Measurements from ENCODE around the gene TMOD4.

TMOD4 gene

DNA sequence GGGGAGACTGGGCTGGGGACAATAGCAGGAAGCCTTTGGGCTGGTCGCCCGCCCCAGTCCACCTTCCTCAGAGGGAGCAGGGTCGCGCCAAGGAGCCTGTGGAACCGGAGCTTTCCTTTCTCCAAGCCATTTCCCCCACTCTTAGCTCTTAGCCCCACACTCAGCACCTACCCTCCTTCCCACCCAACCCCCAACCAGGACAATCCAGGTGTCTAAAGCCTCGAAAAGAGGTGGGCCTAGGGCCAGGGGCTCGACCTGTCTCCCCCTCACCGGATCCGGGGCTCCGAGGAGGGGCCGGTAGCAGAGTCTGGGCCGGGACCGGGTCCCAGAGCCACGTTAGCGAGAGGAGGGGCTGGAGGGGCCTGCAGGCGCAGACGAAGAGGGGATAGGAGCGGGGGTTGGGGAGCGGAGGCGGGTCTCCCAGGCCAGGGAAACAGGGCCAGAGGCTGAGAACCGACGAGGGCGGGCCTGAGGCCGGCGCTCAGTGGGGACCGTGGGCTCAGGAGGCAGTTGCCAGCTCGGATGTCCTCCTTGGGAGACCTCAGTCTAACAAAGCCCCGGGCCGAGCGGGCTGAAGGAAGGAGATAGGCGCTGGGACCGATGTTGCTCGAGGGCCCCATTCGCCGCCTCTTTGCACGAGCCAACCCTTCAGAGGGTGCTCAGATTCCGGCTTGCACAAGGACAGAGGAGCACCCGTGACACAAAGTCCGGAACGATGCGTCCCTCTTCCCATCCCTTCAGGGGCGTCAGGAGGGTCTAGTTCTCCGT is 30.3 kb downstream of the TMOD4 start:
- H3K4ac ChIP-seq (ENCODE audit: low read depth, low read length): no peak overlapping the region
- H3K4me3 ChIP-seq (ENCODE audit: low read depth, low read length): peak overlapping the region; percentile 82
- no peak overlapping the region for H4K12ac ChIP-seq (ENCODE audit: low read depth, low read length)
- peaks cover 16% of the 10 kb centered on the region for H3K27me3 ChIP-seq (ENCODE audit: insufficient read depth, low read length)
- H4K8ac ChIP-seq (ENCODE audit: low read depth, low read length): no peak overlapping the region
- H4K91ac ChIP-seq (ENCODE audit: low read depth, low read length): no peak overlapping the region
- H2BK12ac ChIP-seq (ENCODE audit: low read length): no peak overlapping the region
- no peak overlapping the region for H3K27ac ChIP-seq (ENCODE audit: low read depth, low read length)
- H3K9me3 ChIP-seq (ENCODE audit: insufficient read depth, low read depth, low read length): no peaks in the 10 kb centered on the region
- peak overlapping the region; percentile 50 for H2AFZ ChIP-seq (ENCODE audit: insufficient read depth, low read length, poor library complexity)
- no peaks in the 10 kb centered on the region for H3K36me3 ChIP-seq (ENCODE audit: control insufficient read depth in 1 of 2, insufficient read depth in 2 of 2, low read length in 2 of 2)
- H2AK5ac ChIP-seq (ENCODE audit: low read length): no peak overlapping the region
- no peak overlapping the region for H2BK5ac ChIP-seq (ENCODE audit: low read depth, low read length, poor library complexity)
- H3K18ac ChIP-seq (ENCODE audit: low read length): no peak overlapping the region
- no peak overlapping the region for H3K23ac ChIP-seq (ENCODE audit: low read length)
- no CpG with 5 or more reads among the region's 43 CpGs for WGBS (ENCODE audit: extremely low coverage, insufficient coverage, insufficient read length)
- peak overlapping the region; percentile 92 for H3K4me2 ChIP-seq (ENCODE audit: low read length)
- no peak overlapping the region for H3K9ac ChIP-seq (ENCODE audit: low read length)
- peaks cover 2% of the 10 kb centered on the region for H3K79me1 ChIP-seq (ENCODE audit: low read length)
- H2BK120ac ChIP-seq (ENCODE audit: insufficient read depth, low read length, poor library complexity): no peak overlapping the region
- peaks cover 8 to 15% of the 10 kb centered on the region in 2 experiments for H3K4me1 ChIP-seq (ENCODE audit: control insufficient read depth in 1 of 2, insufficient read depth in 2 of 2, low read length in 2 of 2)
- DNase-seq: peak in 1 of 2 donors; percentile 26
- H3K79me2 ChIP-seq (ENCODE audit: control insufficient read depth, insufficient read depth, low read length, poor library complexity): no peaks in the 10 kb centered on the region
- H3K14ac ChIP-seq (ENCODE audit: low read length): no peak overlapping the region

- Histone ChIP-seq H4K8ac (ENCODE audit: low read depth, low read length) (no peak overlapping the region), H3K4me2 (ENCODE audit: low read length) (no peak overlapping the region), H3K9ac (ENCODE audit: low read length) (no peak overlapping the region), H2BK120ac (ENCODE audit: insufficient read depth, low read length, poor library complexity) (no peak overlapping the region), H4K12ac (ENCODE audit: low read depth, low read length) (no peak overlapping the region), H3K4me1 (ENCODE audit: control insufficient read depth in 1 of 2, insufficient read depth in 2 of 2, low read length in 2 of 2) (peaks cover 8 to 15% of the 10 kb centered on the region in 2 experiments), H3K27ac (ENCODE audit: low read depth, low read length) (no peak overlapping the region), H3K4me3 (ENCODE audit: low read depth, low read length) (no peak overlapping the region), H3K23ac (ENCODE audit: low read length) (no peak overlapping the region), H3K4ac (ENCODE audit: low read depth, low read length) (no peak overlapping the region), H3K9me3 (ENCODE audit: insufficient read depth, low read depth, low read length) (no peaks in the 10 kb centered on the region), H3K14ac (ENCODE audit: low read length) (no peak overlapping the region), H2AFZ (ENCODE audit: insufficient read depth, low read length, poor library complexity) (no peak overlapping the region), H3K36me3 (ENCODE audit: control insufficient read depth in 1 of 2, insufficient read depth in 2 of 2, low read length in 2 of 2) (no peaks in the 10 kb centered on the region), H2AK5ac (ENCODE audit: low read length) (no peak overlapping the region), H4K91ac (ENCODE audit: low read depth, low read length) (no peak overlapping the region), H3K79me1 (ENCODE audit: low read length) (peaks cover 2% of the 10 kb centered on the region), H2BK12ac (ENCODE audit: low read length) (no peak overlapping the region), H3K79me2 (ENCODE audit: control insufficient read depth, insufficient read depth, low read length, poor library complexity) (no peaks in the 10 kb centered on the region), H2BK5ac (ENCODE audit: low read depth, low read length, poor library complexity) (no peak overlapping the region), H3K27me3 (ENCODE audit: insufficient read depth, low read length) (peaks cover 16% of the 10 kb centered on the region), H3K18ac (ENCODE audit: low read length) (no peak overlapping the region)
- no CpG with 5 or more reads among the region's 7 CpGs for WGBS (ENCODE audit: extremely low coverage, insufficient coverage, insufficient read length)
- no peak for DNase-seq
These were observed 31.1 kb downstream of the TMOD4 start for GRCh38 chr1:151144474-151145303.

DNA sequence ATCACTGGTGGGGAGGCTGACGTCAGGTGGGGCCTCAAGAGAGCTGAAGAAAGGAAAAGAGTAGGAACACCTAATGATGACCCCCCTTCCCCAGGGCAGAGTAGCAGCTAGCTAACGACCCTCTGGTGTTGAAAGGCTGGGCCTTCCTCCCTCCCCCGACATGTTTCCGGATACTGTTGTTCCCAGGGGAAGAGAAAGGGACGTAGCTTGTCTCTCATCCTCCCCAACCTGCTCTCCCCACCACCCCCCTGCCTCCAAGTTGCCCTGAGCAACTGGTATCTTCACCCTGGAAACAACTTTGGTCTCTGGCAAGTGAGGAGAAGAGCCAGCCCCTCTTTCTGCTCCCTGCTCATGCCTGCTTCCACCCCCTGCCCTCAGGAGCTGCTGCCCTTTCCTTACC is 31.8 kb downstream of the TMOD4 start:
- Histone ChIP-seq H3K27me3 (ENCODE audit: insufficient read depth, low read length) (peaks cover 16% of the 10 kb centered on the region), H3K4me2 (ENCODE audit: low read length) (no peak overlapping the region), H3K9ac (ENCODE audit: low read length) (no peak overlapping the region), H3K9me3 (ENCODE audit: insufficient read depth, low read depth, low read length) (no peaks in the 10 kb centered on the region), H3K36me3 (ENCODE audit: control insufficient read depth in 1 of 2, insufficient read depth in 2 of 2, low read length in 2 of 2) (no peaks in the 10 kb centered on the region), H2BK12ac (ENCODE audit: low read length) (no peak overlapping the region), H2AFZ (ENCODE audit: insufficient read depth, low read length, poor library complexity) (no peak overlapping the region), H3K4ac (ENCODE audit: low read depth, low read length) (no peak overlapping the region), H3K14ac (ENCODE audit: low read length) (no peak overlapping the region), H4K8ac (ENCODE audit: low read depth, low read length) (no peak overlapping the region), H3K23ac (ENCODE audit: low read length) (no peak overlapping the region), H3K4me3 (ENCODE audit: low read depth, low read length) (no peak overlapping the region), H2BK120ac (ENCODE audit: insufficient read depth, low read length, poor library complexity) (no peak overlapping the region), H2AK5ac (ENCODE audit: low read length) (no peak overlapping the region), H3K27ac (ENCODE audit: low read depth, low read length) (no peak overlapping the region), H4K91ac (ENCODE audit: low read depth, low read length) (no peak overlapping the region), H3K18ac (ENCODE audit: low read length) (no peak overlapping the region), H2BK5ac (ENCODE audit: low read depth, low read length, poor library complexity) (no peak overlapping the region), H3K79me2 (ENCODE audit: control insufficient read depth, insufficient read depth, low read length, poor library complexity) (no peaks in the 10 kb centered on the region), H4K12ac (ENCODE audit: low read depth, low read length) (no peak overlapping the region), H3K4me1 (ENCODE audit: control insufficient read depth in 1 of 2, insufficient read depth in 2 of 2, low read length in 2 of 2) (peaks cover 8 to 15% of the 10 kb centered on the region in 2 experiments), H3K79me1 (ENCODE audit: low read length) (peaks cover 2% of the 10 kb centered on the region)
- no CpG with 5 or more reads among the region's 5 CpGs for WGBS (ENCODE audit: extremely low coverage, insufficient coverage, insufficient read length)
- no peak for DNase-seq

GRCh38 chr1:151143057-151143435 is 32.7 kb downstream of the TMOD4 start:
- H3K36me3 ChIP-seq (ENCODE audit: control insufficient read depth in 1 of 2, insufficient read depth in 2 of 2, low read length in 2 of 2): no peaks in the 10 kb centered on the region
- peaks cover 16% of the 10 kb centered on the region for H3K27me3 ChIP-seq (ENCODE audit: insufficient read depth, low read length)
- H4K8ac ChIP-seq (ENCODE audit: low read depth, low read length): no peak overlapping the region
- H3K9me3 ChIP-seq (ENCODE audit: insufficient read depth, low read depth, low read length): no peaks in the 10 kb centered on the region
- H3K23ac ChIP-seq (ENCODE audit: low read length): no peak overlapping the region
- H4K12ac ChIP-seq (ENCODE audit: low read depth, low read length): no peak overlapping the region
- no CpG with 5 or more reads among the region's 7 CpGs for WGBS (ENCODE audit: extremely low coverage, insufficient coverage, insufficient read length)
- H3K79me2 ChIP-seq (ENCODE audit: control insufficient read depth, insufficient read depth, low read length, poor library complexity): no peaks in the 10 kb centered on the region
- H2BK120ac ChIP-seq (ENCODE audit: insufficient read depth, low read length, poor library complexity): no peak overlapping the region
- no peak overlapping the region for H2BK5ac ChIP-seq (ENCODE audit: low read depth, low read length, poor library complexity)
- H3K4me1 ChIP-seq (ENCODE audit: control insufficient read depth in 1 of 2, insufficient read depth in 2 of 2, low read length in 2 of 2): peaks cover 8 to 15% of the 10 kb centered on the region in 2 experiments
- H2AFZ ChIP-seq (ENCODE audit: insufficient read depth, low read length, poor library complexity): no peak overlapping the region
- no peak overlapping the region for H3K4ac ChIP-seq (ENCODE audit: low read depth, low read length)
- H3K4me2 ChIP-seq (ENCODE audit: low read length): no peak overlapping the region
- H2AK5ac ChIP-seq (ENCODE audit: low read length): no peak overlapping the region
- no peak overlapping the region for H3K14ac ChIP-seq (ENCODE audit: low read length)
- no peak overlapping the region for H3K9ac ChIP-seq (ENCODE audit: low read length)
- H3K4me3 ChIP-seq (ENCODE audit: low read depth, low read length): no peak overlapping the region
- H3K27ac ChIP-seq (ENCODE audit: low read depth, low read length): no peak overlapping the region
- no peak overlapping the region for H2BK12ac ChIP-seq (ENCODE audit: low read length)
- no peak for DNase-seq
- H3K18ac ChIP-seq (ENCODE audit: low read length): no peak overlapping the region
- H3K79me1 ChIP-seq (ENCODE audit: low read length): peaks cover 2% of the 10 kb centered on the region
- H4K91ac ChIP-seq (ENCODE audit: low read depth, low read length): no peak overlapping the region

Data from trophoblast cell (in vitro differentiated cells and primary cell).